NCI-H2107 (cell line): Measurements from ENCODE around the gene ARHGEF16.

ENCODE experiments used
- DNase-seq: peaks from one replicate; lab custom pipeline; 2025; lab: John Stamatoyannopoulos, UW

The ARHGEF16 gene

GRCh38 chr1:3468236-3469103 is 14.0 kb downstream of the ARHGEF16 start:
- no peak for DNase-seq

GRCh38 chr1:3469104-3469848 is 14.8 kb downstream of the ARHGEF16 start:
- no peak for DNase-seq

GRCh38 chr1:3469849-3470649 is 15.6 kb downstream of the ARHGEF16 start:
- DNase-seq = no peak

- DNase-seq = no peak
Observed at GRCh38 chr1:3470650-3471355, 16.3 kb downstream of the ARHGEF16 start.

- DNase-seq = no peak
Observed at GRCh38 chr1:3471356-3472087, 17.1 kb downstream of the ARHGEF16 start.

- no peak for DNase-seq
Observed at GRCh38 chr1:3472088-3472850, 17.8 kb downstream of the ARHGEF16 start.

- DNase-seq = no peak
Observed at GRCh38 chr1:3472906-3473305, 18.4 kb downstream of the ARHGEF16 start.

- DNase-seq = no peak
Observed at GRCh38 chr1:3473381-3473844, 18.9 kb downstream of the ARHGEF16 start.

GRCh38 chr1:3474016-3474415 is 19.6 kb downstream of the ARHGEF16 start:
- DNase-seq = no peak

GRCh38 chr1:3474421-3474820 is 20.0 kb downstream of the ARHGEF16 start:
- no peak for DNase-seq

GRCh38 chr1:3475839-3476573 is 21.5 kb downstream of the ARHGEF16 start:
- no peak for DNase-seq

GRCh38 chr1:3476666-3477065 is 22.2 kb downstream of the ARHGEF16 start:
- DNase-seq = no peak

- no peak for DNase-seq
Observed at GRCh38 chr1:3477241-3477995, 23.0 kb downstream of the ARHGEF16 start.

GRCh38 chr1:3478187-3478586 is 23.7 kb downstream of the ARHGEF16 start:
- DNase-seq = no peak

- DNase-seq = no peak
Observed at GRCh38 chr1:3479511-3480368, 25.3 kb downstream of the ARHGEF16 start.

- no peak for DNase-seq
Observed at GRCh38 chr1:3480369-3480719, 25.9 kb downstream of the ARHGEF16 start.

- no peak for DNase-seq
Observed at GRCh38 chr1:3481046-3481445, 26.6 kb downstream of the ARHGEF16 start.

- no peak for DNase-seq
Observed at GRCh38 chr1:3481836-3482375, 27.4 kb downstream of the ARHGEF16 start.
